Measurements from ENCODE around the gene F3.

Gene F3

DNA sequence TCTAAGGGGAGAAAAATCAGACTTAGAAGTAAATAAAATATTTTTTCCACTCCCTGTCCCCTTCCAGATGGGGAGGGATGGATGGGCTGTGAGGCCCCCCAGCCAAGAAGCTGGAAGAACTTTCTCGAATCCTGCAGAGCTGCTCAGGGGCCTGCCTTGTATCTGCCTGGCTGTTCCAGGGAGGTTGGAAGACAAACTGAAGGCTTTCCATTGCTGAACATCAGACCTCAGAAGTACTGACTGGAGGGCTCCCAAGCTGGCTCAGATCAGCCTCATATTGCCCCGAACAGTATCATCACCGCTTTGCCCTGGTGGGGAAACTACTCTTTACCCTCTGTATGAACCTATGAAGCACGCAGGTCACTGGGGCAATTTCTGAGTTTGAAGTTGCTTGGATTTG is 12.4 kb upstream of the F3 start:
- TF ChIP-seq, protein P1, sequence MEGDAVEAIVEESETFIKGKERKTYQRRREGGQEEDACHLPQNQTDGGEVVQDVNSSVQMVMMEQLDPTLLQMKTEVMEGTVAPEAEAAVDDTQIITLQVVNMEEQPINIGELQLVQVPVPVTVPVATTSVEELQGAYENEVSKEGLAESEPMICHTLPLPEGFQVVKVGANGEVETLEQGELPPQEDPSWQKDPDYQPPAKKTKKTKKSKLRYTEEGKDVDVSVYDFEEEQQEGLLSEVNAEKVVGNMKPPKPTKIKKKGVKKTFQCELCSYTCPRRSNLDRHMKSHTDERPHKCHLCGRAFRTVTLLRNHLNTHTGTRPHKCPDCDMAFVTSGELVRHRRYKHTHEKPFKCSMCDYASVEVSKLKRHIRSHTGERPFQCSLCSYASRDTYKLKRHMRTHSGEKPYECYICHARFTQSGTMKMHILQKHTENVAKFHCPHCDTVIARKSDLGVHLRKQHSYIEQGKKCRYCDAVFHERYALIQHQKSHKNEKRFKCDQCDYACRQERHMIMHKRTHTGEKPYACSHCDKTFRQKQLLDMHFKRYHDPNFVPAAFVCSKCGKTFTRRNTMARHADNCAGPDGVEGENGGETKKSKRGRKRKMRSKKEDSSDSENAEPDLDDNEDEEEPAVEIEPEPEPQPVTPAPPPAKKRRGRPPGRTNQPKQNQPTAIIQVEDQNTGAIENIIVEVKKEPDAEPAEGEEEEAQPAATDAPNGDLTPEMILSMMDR (IDR thresholded peaks at IDR 0.05; ENCODE audit: low read length): no peak
- TF ChIP-seq EZH2 (IDR thresholded peaks at IDR 0.05; ENCODE audit: borderline replicate concordance, low read length): no peak
- Histone ChIP-seq H3K27me3 (ENCODE audit: insufficient read depth, low read length) (0 out of 2 replicates have a peak, but pooled peaks cover 4% of the 10 kb centered on the region), H3K79me2 (ENCODE audit: insufficient read depth, low read length) (no peaks in the 10 kb centered on the region), H3K4me2 (ENCODE audit: low read length) (no peak overlapping the region), H3F3A (ENCODE audit: insufficient read depth, low read length) (no peaks in the 10 kb centered on the region), H3K9me3 (ENCODE audit: low read length) (no peaks in the 10 kb centered on the region), H3K4me3 (ENCODE audit: low read depth, low read length, poor library complexity, severe bottlenecking) (no peak overlapping the region), H2AFZ (ENCODE audit: low read length) (no peak overlapping the region), H4K20me1 (ENCODE audit: insufficient read depth, low read length) (no peaks in the 10 kb centered on the region), H3K36me3 (ENCODE audit: insufficient read depth, low read length) (no peaks in the 10 kb centered on the region), H3K4me1 (ENCODE audit: insufficient read depth, low read length, severe bottlenecking) (no peaks in the 10 kb centered on the region), H3K9me2 (ENCODE audit: low read depth, low read length) (no peaks in the 10 kb centered on the region), H3K27ac (ENCODE audit: low read depth, low read length, poor library complexity, severe bottlenecking) (no peak overlapping the region), H3K9ac (ENCODE audit: low read length) (no peak overlapping the region)

DNA sequence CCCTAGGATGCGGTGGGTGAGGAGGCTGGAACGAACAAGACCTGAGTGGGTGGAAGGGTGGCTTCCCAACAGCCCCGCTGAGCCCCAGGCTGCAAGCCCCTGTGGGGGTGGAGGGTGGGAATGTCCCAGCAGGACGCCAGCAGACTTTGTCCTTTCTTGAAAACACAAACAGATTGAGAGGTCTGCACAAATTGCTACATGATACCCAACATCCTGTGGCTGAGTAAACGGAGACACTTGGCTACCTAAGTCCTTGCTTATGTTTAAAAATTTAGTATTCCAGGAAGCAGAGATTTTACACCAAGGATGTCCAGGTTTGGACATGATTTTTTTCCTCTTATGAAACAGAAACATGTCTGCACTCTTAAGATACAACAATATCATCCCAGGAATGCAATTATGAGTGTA is 11.8 kb upstream of the F3 start:
- H3K27ac ChIP-seq (ENCODE audit: low read depth, low read length, poor library complexity, severe bottlenecking): no peak overlapping the region
- 0 out of 2 replicates have a peak, but pooled peaks cover 4% of the 10 kb centered on the region for H3K27me3 ChIP-seq (ENCODE audit: insufficient read depth, low read length)
- TF ChIP-seq EZH2 (IDR thresholded peaks at IDR 0.05; ENCODE audit: borderline replicate concordance, low read length): no peak
- TF ChIP-seq, protein P1 (IDR thresholded peaks at IDR 0.05; ENCODE audit: low read length): no peak
- no peaks in the 10 kb centered on the region for H3K9me3 ChIP-seq (ENCODE audit: low read length)
- no peak overlapping the region for H3K4me3 ChIP-seq (ENCODE audit: low read depth, low read length, poor library complexity, severe bottlenecking)
- no peak overlapping the region for H3K9ac ChIP-seq (ENCODE audit: low read length)
- no peaks in the 10 kb centered on the region for H3F3A ChIP-seq (ENCODE audit: insufficient read depth, low read length)
- H3K79me2 ChIP-seq (ENCODE audit: insufficient read depth, low read length): no peaks in the 10 kb centered on the region
- H4K20me1 ChIP-seq (ENCODE audit: insufficient read depth, low read length): no peaks in the 10 kb centered on the region
- H3K4me1 ChIP-seq (ENCODE audit: insufficient read depth, low read length, severe bottlenecking): no peaks in the 10 kb centered on the region
- no peak overlapping the region for H3K4me2 ChIP-seq (ENCODE audit: low read length)
- H3K36me3 ChIP-seq (ENCODE audit: insufficient read depth, low read length): no peaks in the 10 kb centered on the region
- no peak overlapping the region for H2AFZ ChIP-seq (ENCODE audit: low read length)
- H3K9me2 ChIP-seq (ENCODE audit: low read depth, low read length): no peaks in the 10 kb centered on the region

DNA sequence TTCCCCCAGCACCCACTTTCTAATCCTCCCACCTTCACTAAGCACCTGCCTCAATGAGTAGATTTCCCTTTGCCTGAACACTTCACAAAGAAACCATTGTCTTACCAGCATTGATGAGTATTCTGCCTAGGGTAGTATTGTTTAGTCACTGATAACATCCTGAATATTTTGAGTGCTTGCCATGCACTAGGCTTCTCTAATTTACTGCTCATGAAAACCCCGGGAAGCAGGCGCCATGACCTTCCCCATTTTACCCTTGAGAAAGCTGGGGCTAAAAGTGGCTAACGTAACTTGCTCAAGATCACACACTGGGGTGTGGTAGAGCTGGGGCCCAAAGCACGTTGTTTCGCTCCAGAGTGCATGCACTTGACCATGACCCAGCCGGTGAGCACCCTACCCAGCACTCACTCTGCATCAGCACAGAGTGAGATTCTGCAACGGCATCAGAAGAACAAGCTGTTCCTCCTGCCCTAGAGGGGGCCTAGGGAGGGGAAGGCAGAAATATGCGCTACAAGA is 10.6 kb upstream of the F3 start:
- no peak for TF ChIP-seq EZH2 (IDR thresholded peaks at IDR 0.05; ENCODE audit: borderline replicate concordance, low read length)
- TF ChIP-seq, protein P1 (IDR thresholded peaks at IDR 0.05; ENCODE audit: low read length): no peak
- Histone ChIP-seq H3F3A (ENCODE audit: insufficient read depth, low read length) (no peaks in the 10 kb centered on the region), H3K4me1 (ENCODE audit: insufficient read depth, low read length, severe bottlenecking) (no peaks in the 10 kb centered on the region), H3K9me3 (ENCODE audit: low read length) (no peaks in the 10 kb centered on the region), H3K9me2 (ENCODE audit: low read depth, low read length) (no peaks in the 10 kb centered on the region), H3K36me3 (ENCODE audit: insufficient read depth, low read length) (no peaks in the 10 kb centered on the region), H3K27ac (ENCODE audit: low read depth, low read length, poor library complexity, severe bottlenecking) (no peak overlapping the region), H3K27me3 (ENCODE audit: insufficient read depth, low read length) (0 out of 2 replicates have a peak, but pooled peaks cover 4% of the 10 kb centered on the region), H2AFZ (ENCODE audit: low read length) (no peak overlapping the region), H3K4me2 (ENCODE audit: low read length) (no peak overlapping the region), H3K4me3 (ENCODE audit: low read depth, low read length, poor library complexity, severe bottlenecking) (no peak overlapping the region), H4K20me1 (ENCODE audit: insufficient read depth, low read length) (no peaks in the 10 kb centered on the region), H3K79me2 (ENCODE audit: insufficient read depth, low read length) (no peaks in the 10 kb centered on the region), H3K9ac (ENCODE audit: low read length) (no peak overlapping the region)
